H1 (cell line): ENCODE measurements around the gene MYDGF. TPM values are rescaled to one million over a fixed set of nuclear protein-coding genes. Genes with fewer than 3 reads are reported as not detected.

Experiments used
- CTCF ChIA-PET: fragments of 300-600 bp; sonication (Branson Sonifier 250); formaldehyde crosslinking; loops from one replicate; lab custom pipeline; 2021; ENCODE audit not compliant: partially characterized antibody; lab: Charles Lee
- POLR2A ChIA-PET: fragments of 300-600 bp; sonication (Branson Sonifier 250); formaldehyde crosslinking; loops from one replicate; lab custom pipeline; 2021; ENCODE audit warnings: inconsistent platforms; ENCODE audit not compliant: partially characterized antibody; lab: Charles Lee
- DNase-seq, 2 experiments: peaks; one replicate each; pipeline versions ENCODE4 v3.0.0 to v3.0.0-alpha.2; 2010 to 2022; ENCODE audit warnings: low spot score in 2 of 2, low read depth in 1 of 2, mixed read lengths in 1 of 2
- FAIRE-seq: peaks from 2 replicates; lab custom pipeline; 2011; peaks lifted over from hg19 to GRCh38; lab: Jason Lieb, UNC
- H2AFZ ChIP-seq: 2 replicates; pipeline ENCODE4 v1.8.1; 2012; ENCODE audit warnings: low read length, inconsistent platforms
- H2AK5ac ChIP-seq: 2 replicates; pipeline ENCODE4 v1.6.1; 2013; ENCODE audit warnings: low read depth, low read length
- H2BK120ac ChIP-seq: replicated peaks from 2 replicates; pipeline ENCODE3; 2013; ENCODE audit warnings: low read depth, low read length, inconsistent platforms
- H2BK12ac ChIP-seq: 2 replicates; pipeline ENCODE4 v1.6.1; 2013; ENCODE audit warnings: low read depth, low read length
- H2BK15ac ChIP-seq: 2 replicates; pipeline ENCODE4 v1.6.1; 2013; ENCODE audit warnings: low read length
- H2BK20ac ChIP-seq: 2 replicates; pipeline ENCODE4 v1.6.1; 2013; ENCODE audit warnings: low read length
- H2BK5ac ChIP-seq: 2 replicates; pipeline ENCODE4 v1.6.1; 2013; ENCODE audit warnings: low read depth, low read length
- H3K14ac ChIP-seq: 2 replicates; pipeline ENCODE4 v1.6.1; 2013; ENCODE audit warnings: inconsistent platforms; ENCODE audit not compliant: insufficient read length
- H3K18ac ChIP-seq: 2 replicates; pipeline ENCODE4 v1.6.1; 2013; ENCODE audit warnings: low read length; ENCODE audit errors: extremely low read depth
- H3K23ac ChIP-seq: 2 replicates; pipeline ENCODE4 v1.6.1; 2013; ENCODE audit warnings: inconsistent platforms; ENCODE audit not compliant: insufficient read length
- H3K23me2 ChIP-seq: 2 replicates; pipeline ENCODE4 v1.6.1; 2013; ENCODE audit warnings: low read depth, low read length
- H3K27ac ChIP-seq: 2 replicates; pipeline ENCODE4 v1.6.1; 2011; ENCODE audit warnings: low read depth, low read length, inconsistent platforms
- H3K27me3 ChIP-seq, 4 experiments: replicated peaks in 1 of 4; 1 replicate in 1 of 4; 2 replicates in 3 of 4; pipeline versions ENCODE4 v1.6.1 to v1.8.1; 2011 to 2013; ENCODE audit warnings: low read length in 3 of 4, mild to moderate bottlenecking in 3 of 4, inconsistent platforms in 2 of 4, mixed read lengths in 2 of 4, moderate library complexity in 1 of 4; ENCODE audit not compliant: control insufficient read depth in 3 of 4, insufficient read depth in 3 of 4; ENCODE audit errors: extremely low read depth in 1 of 4
- H3K36me3 ChIP-seq, 4 experiments: 2 replicates each; pipeline versions ENCODE4 v1.6.1 to v1.8.1; 2011 to 2013; ENCODE audit warnings: mild to moderate bottlenecking in 4 of 4, low read length in 3 of 4, moderate library complexity in 2 of 4, control low read depth in 1 of 4, inconsistent platforms in 1 of 4; ENCODE audit not compliant: insufficient read depth in 4 of 4, control insufficient read depth in 2 of 4
- H3K4ac ChIP-seq: replicated peaks from 2 replicates; pipeline ENCODE3; 2013; ENCODE audit warnings: low read length, low read depth, mixed read lengths, inconsistent platforms; ENCODE audit not compliant: insufficient read length
- H3K4me1 ChIP-seq, 4 experiments: replicated peaks in 1 of 4; 1 replicate in 1 of 4; 2 replicates in 3 of 4; pipeline versions ENCODE4 v1.6.1 to v1.8.1; 2011 to 2013; ENCODE audit warnings: low read length in 3 of 4, inconsistent platforms in 2 of 4, mixed read lengths in 1 of 4; ENCODE audit not compliant: insufficient read depth in 4 of 4, control insufficient read depth in 3 of 4
- H3K4me2 ChIP-seq, 2 experiments: 2 replicates each; pipeline versions ENCODE4 v1.6.1 to v1.8.1; 2011 to 2013; ENCODE audit warnings: low read depth in 2 of 2, low read length in 2 of 2, control low read depth in 1 of 2, inconsistent platforms in 1 of 2, mild to moderate bottlenecking in 1 of 2; ENCODE audit not compliant: insufficient read depth in 1 of 2
- H3K4me3 ChIP-seq, 4 experiments: fragments of 200-600, 300-600 bp in 1 of 4; sonication (generic), shearing (Covaris generic), sonication (Bioruptor Twin) in 1 of 4; 2 replicates each; pipeline versions ENCODE4 v1.5.1 to v1.8.1; 2011 to 2016; ENCODE audit warnings: low read length in 4 of 4, low read depth in 3 of 4, control low read depth in 2 of 4, inconsistent platforms in 2 of 4, mild to moderate bottlenecking in 2 of 4, mixed read lengths in 1 of 4, moderate library complexity in 1 of 4; ENCODE audit not compliant: insufficient read depth in 2 of 4; ENCODE audit errors: extremely low read depth in 1 of 4
- H3K56ac ChIP-seq: replicated peaks from 2 replicates; pipeline ENCODE3; 2013; ENCODE audit warnings: low read depth, mild to moderate bottlenecking, mixed read lengths, low read length, inconsistent platforms; ENCODE audit not compliant: insufficient read length
- H3K79me1 ChIP-seq: 2 replicates; pipeline ENCODE4 v1.6.1; 2013; ENCODE audit warnings: low read depth, low read length, control low read depth
- H3K79me2 ChIP-seq, 2 experiments: 2 replicates each; pipeline versions ENCODE4 v1.6.1 to v1.8.1; 2012 to 2013; ENCODE audit warnings: low read length in 2 of 2, mild to moderate bottlenecking in 2 of 2, inconsistent platforms in 1 of 2; ENCODE audit not compliant: insufficient read depth in 2 of 2, control insufficient read depth in 1 of 2
- H3K9ac ChIP-seq, 4 experiments: replicated peaks in 1 of 4; 1 replicate in 1 of 4; 2 replicates in 3 of 4; pipeline versions ENCODE4 v1.6.1 to v1.8.1; 2011 to 2013; ENCODE audit warnings: low read depth in 3 of 4, low read length in 3 of 4, control low read depth in 2 of 4, mild to moderate bottlenecking in 2 of 4, moderate library complexity in 2 of 4, inconsistent platforms in 1 of 4; ENCODE audit errors: extremely low read depth in 1 of 4
- H3K9me3 ChIP-seq, 2 experiments: 2 replicates each; pipeline versions ENCODE4 v1.6.1 to v1.8.1; 2012 to 2013; ENCODE audit warnings: mild to moderate bottlenecking in 2 of 2, moderate library complexity in 2 of 2, control low read depth in 1 of 2, inconsistent platforms in 1 of 2, low read depth in 1 of 2, low read length in 1 of 2, mixed read lengths in 1 of 2; ENCODE audit not compliant: insufficient read depth in 2 of 2
- H4K20me1 ChIP-seq, 2 experiments: replicated peaks in 1 of 2; 2 replicates each; pipeline versions ENCODE3 to v1.8.1; 2011 to 2013; ENCODE audit warnings: inconsistent platforms in 2 of 2, low read length in 2 of 2, mild to moderate bottlenecking in 1 of 2; ENCODE audit not compliant: insufficient read depth in 2 of 2, control insufficient read depth in 1 of 2
- H4K5ac ChIP-seq: 2 replicates; pipeline ENCODE4 v1.6.1; 2013; ENCODE audit warnings: low read length, low read depth, mixed read lengths, inconsistent platforms; ENCODE audit not compliant: insufficient read length
- H4K8ac ChIP-seq: 2 replicates; pipeline ENCODE4 v1.8.0; 2013; ENCODE audit warnings: mild to moderate bottlenecking, moderate library complexity, low read length, inconsistent platforms; ENCODE audit not compliant: insufficient read depth; ENCODE audit errors: extremely low read depth
- H4K91ac ChIP-seq: replicated peaks from 2 replicates; pipeline ENCODE3; 2013; ENCODE audit warnings: low read length, mixed read lengths, inconsistent platforms; ENCODE audit not compliant: insufficient read length
- CTBP2 ChIP-seq: IDR thresholded peaks from 2 replicates; pipeline ENCODE4 v1.7.0; 2011; ENCODE audit warnings: borderline replicate concordance, mild to moderate bottlenecking, moderate library complexity, mixed read lengths, low read length; ENCODE audit not compliant: insufficient read depth, insufficient read length
- NANOG ChIP-seq: IDR thresholded peaks from 2 replicates; pipeline ENCODE4 v1.6.1; 2011; ENCODE audit warnings: low read length, low read depth, mild to moderate bottlenecking, inconsistent platforms; ENCODE audit not compliant: insufficient read depth, poor library complexity, severe bottlenecking
- SIN3A ChIP-seq, 2 experiments: IDR thresholded peaks in 1 of 2; conservative IDR thresholded peaks in 1 of 2; 2 replicates each; pipeline ENCODE4 v1.6.1; 2011 to 2012; ENCODE audit warnings: low read length in 2 of 2, improper control_type of control experiment in 1 of 2, low read depth in 1 of 2, mild to moderate bottlenecking in 1 of 2
- TBP ChIP-seq: IDR thresholded peaks from 2 replicates; pipeline ENCODE4 v1.6.1; 2011; ENCODE audit warnings: low read depth, low read length, improper control_type of control experiment
- TEAD4 ChIP-seq: IDR thresholded peaks from 2 replicates; pipeline ENCODE4 v1.6.1; 2012; ENCODE audit warnings: low read depth, low read length, inconsistent platforms, mixed read lengths
- WGBS, 2 experiments: shearing (Covaris generic) in 1 of 2; methylation state at CpG; one replicate each; pipeline versions ENCODE4 v1.1.6 to v1.1.7; 2013 to 2015; ENCODE audit warnings: low lambda C conversion rate in 2 of 2, mixed read lengths in 2 of 2, inconsistent platforms in 1 of 2, low coverage in 1 of 2, missing lambda C conversion rate in 1 of 2; ENCODE audit not compliant: insufficient replicate concordance in 2 of 2, insufficient coverage in 1 of 2, insufficient read length in 1 of 2; ENCODE audit errors: extremely low coverage in 1 of 2, missing lambda C conversion rate in 1 of 2; 5-methylcytosine and 5-hydroxymethylcytosine counted together
- polyA plus RNA-seq, 7 experiments: library from polyadenylated mRNA; depleted of rRNA in 3 of 7; stranded (reverse) in 5 of 7; unstranded in 2 of 7; fragments of >200 nt in 5 of 7; fragments of 200-250 nt in 2 of 7; gene quantifications; 1 replicate in 5 of 7; 2 replicates in 1 of 7; 4 replicates in 1 of 7; pipeline versions ENCODE4 v1.2.1 to v1.2.3, GENCODE V29; 2011 to 2013; ENCODE audit warnings: missing spikeins in 2 of 7, mixed read lengths in 2 of 7
- total RNA-seq: library from RNA; stranded (reverse); fragmentation: NEBNext Ultra II Directional; extraction: Animal tissue kit (Norgen Biotek cat#: 25700); gene quantifications from 2 replicates; pipeline ENCODE4 v1.2.1, GENCODE V29; 2021

MYDGF gene
- total and polyA plus RNA-seq, 2 of the 8 experiments (the other 6 are each of a cell fraction or from before 2014, with no cell fraction given) = 40.6 to 51.1 TPM

- H2AK5ac ChIP-seq = no peak overlapping the region
- DNase-seq = no peak
- no peak overlapping the region for H2AFZ ChIP-seq
- no peak overlapping the region for H3K4me3 ChIP-seq
- no peak overlapping the region for H2BK15ac ChIP-seq
- H3K18ac ChIP-seq = no peak overlapping the region
- H3K9me3 ChIP-seq = no peaks in the 10 kb centered on the region
- no peak overlapping the region for H3K27ac ChIP-seq
- no peak overlapping the region for H3K9ac ChIP-seq
- no peak overlapping the region for H2BK20ac ChIP-seq
- H4K91ac ChIP-seq = no peak overlapping the region
- CTCF ChIA-PET = interaction anchor here (1.1 to 1.5 kb wide), 3 partner anchors 12 to 115 kb away, joined by 4 to 9 read pairs (median 6); no protein-coding TSS in a partner anchor
- H3K23me2 ChIP-seq = no peaks in the 10 kb centered on the region
- H3K79me2 ChIP-seq = no peaks in the 10 kb centered on the region
- no peak overlapping the region for H3K14ac ChIP-seq
- FAIRE-seq = no peak
- H3K4me1 ChIP-seq = no peaks in the 10 kb centered on the region
- no peak overlapping the region for H3K4ac ChIP-seq
- no peak overlapping the region; the same call in 1 of the 2 replicates for H2BK5ac ChIP-seq
- no peaks in the 10 kb centered on the region for H3K79me1 ChIP-seq
- H3K36me3 ChIP-seq = peaks cover 5 to 40% (median 24%) of the 10 kb centered on the region in 4 experiments; a peak in 7 of 8 replicates
- H2BK12ac ChIP-seq = no peak overlapping the region
- no peak overlapping the region for H4K8ac ChIP-seq
- no peak overlapping the region for H3K4me2 ChIP-seq
- peaks cover 2 to 10% of the 10 kb centered on the region in 2 experiments for H4K20me1 ChIP-seq
- H3K56ac ChIP-seq = no peak overlapping the region
- 95% methylated on average over 18 of the region's 19 CpGs; no CpG with 5 or more reads in 1 of the 2 experiments for WGBS, 2 experiments
- H3K27me3 ChIP-seq = no peaks in the 10 kb centered on the region
- POLR2A ChIA-PET = interaction anchor here (0.5 to 1.8 kb wide), 5 partner anchors 7 to 1720 kb away, joined by 3 to 7 read pairs (median 6); no protein-coding TSS in a partner anchor
- H4K5ac ChIP-seq = no peak overlapping the region
- no peak overlapping the region for H3K23ac ChIP-seq
- H2BK120ac ChIP-seq = no peak overlapping the region
- TF ChIP-seq SIN3A (conservative IDR thresholded peaks at IDR 0.05 in 1 of 2, IDR thresholded peaks at IDR 0.05 in 1 of 2; ENCODE audit: low read depth in 1 of 2, low read length in 2 of 2) (no peak), NANOG (no peak), TEAD4 (no peak), CTBP2 (no peak), TBP (no peak)
These were observed 19.3 kb upstream of the MYDGF start for GRCh38 chr19:4689403-4689802.
